Hematopoietic multipotent progenitor cell treated with erythropoietin and hydrocortisone succinate and interleukin-3 and kit ligand, for 17 days (in vitro differentiated cells): ENCODE results near the gene IPP.
"Not testable (repeated sequence)": the region's sequence is repeated elsewhere in the genome, so short reads cannot be mapped to it uniquely, and the experiment has no call there.

Experiments
- DNase-seq: peaks from one replicate; pipeline ENCODE4 v3.0.0-alpha.2; 2015; ENCODE audit warnings: low spot score

IPP gene

DNA sequence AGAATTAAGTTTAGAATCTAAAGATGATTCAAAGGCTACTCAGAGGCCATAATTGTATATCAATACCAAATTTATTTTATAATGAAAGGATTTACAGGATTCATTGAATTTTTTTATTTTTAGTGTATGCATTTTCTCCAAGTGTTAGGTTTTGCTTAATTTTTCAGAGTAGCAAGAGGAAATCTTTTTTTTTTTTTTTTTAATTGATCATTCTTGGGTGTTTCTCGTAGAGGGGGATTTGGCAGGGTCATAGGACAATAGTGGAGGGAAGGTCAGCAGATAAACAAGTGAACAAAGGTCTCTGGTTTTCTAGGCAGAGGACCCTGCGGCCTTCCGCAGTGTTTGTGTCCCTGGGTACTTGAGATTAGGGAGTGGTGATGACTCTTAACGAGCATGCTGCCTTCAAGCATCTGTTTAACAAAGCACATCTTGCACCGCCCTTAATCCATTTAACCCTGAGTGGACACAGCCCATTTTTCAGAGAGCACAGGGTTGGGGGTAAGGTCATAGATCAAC, 10.8 kb downstream of the IPP start:
- DNase-seq, result not testable (repeated sequence)

DNA sequence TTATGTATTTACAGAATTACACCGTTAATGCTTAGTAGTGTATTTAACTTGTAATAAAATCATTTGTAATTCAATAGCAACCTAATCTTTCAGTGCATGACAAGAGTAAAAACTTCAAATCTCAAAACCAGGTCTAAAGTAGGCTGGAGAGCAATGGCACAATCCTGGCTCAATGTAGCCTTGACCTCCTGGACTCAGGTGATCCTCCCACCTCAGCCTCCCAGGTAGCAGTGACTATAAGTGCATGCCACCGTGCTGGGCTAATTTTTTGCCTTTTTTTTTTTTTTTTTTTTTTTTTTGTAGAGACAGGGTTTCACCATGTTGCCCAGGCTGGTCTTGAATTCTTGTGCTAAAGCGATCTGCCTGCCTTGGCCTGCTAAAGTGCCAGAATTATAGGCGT, 11.3 kb downstream of the IPP start:
- DNase-seq, result no peak

DNA sequence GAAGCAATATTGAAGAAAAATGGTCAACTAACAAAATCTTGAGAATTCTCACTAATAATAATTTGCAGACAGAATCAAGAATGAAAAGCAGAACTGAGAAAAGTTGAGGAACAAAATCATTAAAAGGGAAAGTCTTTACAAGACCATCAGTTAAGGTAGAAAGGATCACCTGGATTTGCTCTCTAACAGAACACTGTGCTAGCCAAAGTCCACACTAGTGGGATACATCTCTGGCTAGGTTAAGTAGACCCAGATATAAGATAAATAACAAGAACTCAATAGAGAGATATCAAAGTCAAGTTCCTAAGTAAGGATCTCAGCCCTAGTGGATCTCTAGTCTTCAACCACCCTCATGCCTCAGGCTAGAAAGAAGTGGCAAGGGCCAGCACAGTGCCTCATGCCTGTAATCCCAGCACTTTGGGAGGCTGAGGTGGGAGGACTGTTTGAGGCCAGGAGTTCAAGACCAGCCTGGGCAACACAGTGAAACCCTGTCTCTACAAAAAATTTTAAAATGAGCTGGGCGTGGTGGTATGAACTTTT, 19.6 kb downstream of the IPP start:
- DNase-seq, result no peak

DNA sequence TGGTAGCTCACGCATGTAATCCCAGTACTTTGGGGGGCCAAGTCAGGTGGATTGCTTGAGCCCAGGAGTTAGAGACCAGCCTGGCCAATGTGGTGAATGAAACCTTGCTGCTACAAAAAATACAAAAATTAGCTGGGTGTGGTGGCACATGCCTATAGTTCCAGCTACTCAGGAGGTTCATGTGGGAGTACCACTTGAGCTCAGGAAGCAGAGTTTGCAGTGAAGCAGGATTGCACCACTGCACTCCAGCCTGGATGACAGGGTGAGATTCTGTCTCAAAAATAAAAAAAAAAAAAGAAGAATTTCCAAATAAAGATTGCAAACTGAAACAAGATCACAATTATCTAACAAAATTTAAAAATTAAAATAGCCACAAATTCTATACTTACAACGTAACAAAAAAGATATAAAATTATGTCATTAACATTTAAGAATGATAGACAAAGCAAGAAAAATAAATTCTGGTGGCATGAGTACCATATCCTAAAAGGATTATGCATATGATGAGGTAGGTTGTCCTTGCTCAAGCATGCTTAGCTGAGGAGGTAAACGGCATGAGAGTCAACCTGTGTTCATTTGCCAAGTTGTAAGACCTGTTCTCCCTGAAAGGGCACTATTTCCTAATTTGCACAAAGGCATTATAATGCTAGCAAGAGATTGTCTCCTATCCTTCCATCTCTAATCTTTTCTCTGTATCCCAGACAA, 20.2 kb downstream of the IPP start:
- no peak for DNase-seq

DNA sequence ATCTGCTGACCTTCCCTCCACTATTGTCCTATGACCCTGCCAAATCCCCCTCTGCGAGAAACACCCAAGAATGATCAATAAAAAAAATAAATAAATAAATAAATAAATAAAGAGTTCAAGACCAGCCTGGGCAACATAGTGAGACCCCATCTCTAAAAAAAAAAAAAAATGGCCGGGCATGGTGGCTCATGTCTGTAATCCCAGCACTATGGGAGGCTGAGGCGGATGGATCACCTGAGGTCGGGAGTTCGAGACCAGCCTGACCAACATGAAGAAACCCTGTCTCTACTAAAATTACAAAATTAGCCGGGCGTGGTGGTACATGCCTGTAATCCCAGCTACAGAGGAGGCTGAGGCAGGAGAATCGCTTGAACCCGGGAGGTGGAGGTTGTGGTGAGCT, 24.4 kb downstream of the IPP start:
- not testable (repeated sequence) for DNase-seq

DNA sequence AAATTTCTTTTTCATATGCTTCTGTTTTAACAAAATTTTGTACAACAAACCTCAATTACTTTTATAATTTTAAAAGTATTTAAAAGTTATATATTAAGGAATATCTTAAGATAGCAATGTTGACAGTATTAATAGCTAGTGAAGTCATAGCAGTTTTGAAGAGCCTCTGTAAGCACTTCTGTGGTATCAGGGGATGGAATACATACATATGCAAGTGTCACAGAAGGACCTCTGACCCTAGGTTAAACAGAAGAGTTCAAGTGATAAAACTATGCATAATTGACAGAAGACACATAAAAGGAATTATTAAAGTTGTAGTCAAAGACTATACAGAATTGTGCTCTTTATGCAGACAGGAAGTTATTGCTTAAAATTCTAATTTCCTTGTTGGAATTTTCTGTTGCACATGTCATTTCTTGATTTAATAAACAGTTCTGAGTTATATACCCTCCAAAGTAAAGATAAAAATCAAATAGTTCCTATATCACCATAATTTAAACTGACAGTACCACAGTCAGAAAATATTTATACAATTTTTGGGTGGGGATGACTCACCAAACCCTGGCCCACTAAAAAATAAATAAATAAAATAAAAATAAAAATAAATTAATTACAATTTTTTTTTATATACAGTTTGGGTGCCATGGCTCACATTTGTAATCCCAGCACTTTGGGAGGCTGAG, 27.1 kb downstream of the IPP start:
- DNase-seq, result no peak

DNA sequence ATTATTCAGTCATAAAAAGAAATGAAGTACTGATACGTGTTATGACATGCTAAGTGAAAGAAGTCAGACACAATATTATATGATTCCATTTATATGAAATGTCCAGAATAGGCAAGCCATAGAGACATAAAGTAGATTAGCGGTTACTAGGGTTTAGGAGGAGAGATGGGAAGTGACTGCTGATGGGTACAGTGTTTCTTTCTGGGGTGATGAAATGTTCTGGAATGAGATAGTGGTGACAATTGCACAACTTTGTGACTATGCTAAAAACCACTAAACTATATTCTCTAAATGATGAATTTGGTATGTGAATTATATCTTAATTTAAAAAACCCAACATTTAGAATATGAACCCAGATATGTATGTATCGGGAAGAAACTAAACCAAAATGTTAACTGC, 27.6 kb downstream of the IPP start:
- no peak for DNase-seq

DNA sequence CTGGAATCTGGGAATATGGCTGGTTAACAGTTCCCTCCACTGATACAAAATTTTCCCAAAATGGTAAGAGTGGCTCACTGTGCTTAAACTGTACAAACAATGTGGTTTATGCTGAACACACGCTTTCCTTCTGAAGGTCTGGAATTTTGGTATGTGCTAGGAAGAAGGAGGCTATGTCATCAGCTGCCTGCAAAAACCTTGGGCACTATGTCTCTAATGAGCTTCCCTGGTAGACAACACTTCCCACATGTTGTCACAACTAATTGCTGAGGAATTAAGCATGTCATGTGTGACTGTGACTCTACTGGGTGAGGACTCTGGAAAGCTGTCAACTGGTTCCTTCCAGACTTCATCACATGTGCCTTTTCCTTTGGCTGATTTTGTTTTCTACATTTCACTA, 29.2 kb downstream of the IPP start:
- DNase-seq, result no peak

DNA sequence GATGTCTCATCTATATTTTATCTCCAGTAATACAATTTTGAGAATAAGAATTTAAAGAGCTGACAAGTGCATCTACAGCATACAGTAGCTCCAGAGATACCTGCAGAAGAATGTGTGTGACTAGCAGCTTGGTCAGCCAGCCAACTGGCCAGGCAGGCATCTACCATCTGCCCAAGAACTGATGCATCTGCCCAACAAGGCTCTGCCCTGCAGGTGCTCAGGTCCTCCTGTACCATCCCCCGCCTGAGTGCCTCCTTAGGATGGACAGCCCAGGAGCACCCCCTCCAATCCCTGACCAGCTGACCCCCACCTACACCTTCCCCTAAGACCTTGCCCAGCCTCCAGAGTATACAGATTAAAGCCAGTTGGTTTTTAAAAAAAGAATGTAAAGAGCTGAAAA, 32.2 kb downstream of the IPP start:
- no peak for DNase-seq

DNA sequence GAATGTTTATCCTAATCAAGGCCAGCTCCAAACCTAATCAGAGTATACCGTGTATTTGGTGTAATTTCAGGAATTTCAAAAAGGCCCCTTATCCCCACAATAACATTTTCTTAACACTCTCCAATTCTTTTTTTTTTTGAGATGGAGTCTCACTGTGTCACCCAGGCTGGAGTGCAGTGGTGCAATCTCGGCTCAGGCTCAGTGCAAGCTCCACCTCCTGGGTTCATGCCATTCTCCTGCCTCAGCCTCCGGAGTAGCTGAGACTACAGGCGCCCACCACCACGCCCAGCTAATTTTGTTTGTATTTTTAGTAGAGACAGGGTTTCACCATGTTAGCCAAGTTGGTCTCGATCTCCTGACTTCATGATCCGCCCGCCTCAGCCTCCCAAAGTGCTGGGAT, 33.1 kb downstream of the IPP start:
- not testable (repeated sequence) for DNase-seq

DNA sequence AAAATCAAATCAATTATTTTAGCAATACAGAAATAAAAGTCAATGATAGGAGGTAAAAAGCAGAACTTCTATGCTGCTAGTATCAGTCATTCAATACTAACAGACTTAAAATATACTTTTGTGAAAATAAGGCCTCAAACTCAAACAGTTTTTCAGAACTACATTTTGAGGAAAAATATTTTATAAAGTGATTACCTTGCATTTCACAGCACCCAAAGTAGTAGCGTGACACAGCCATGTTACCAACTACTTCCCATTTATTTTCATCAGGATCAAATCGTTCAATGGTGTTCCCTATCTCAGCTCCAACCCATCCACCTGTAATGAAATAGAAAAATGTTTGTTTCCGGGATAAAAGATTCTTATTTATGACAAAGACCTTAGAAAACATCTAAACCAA, 33.8 kb downstream of the IPP start:
- DNase-seq, result no peak

DNA sequence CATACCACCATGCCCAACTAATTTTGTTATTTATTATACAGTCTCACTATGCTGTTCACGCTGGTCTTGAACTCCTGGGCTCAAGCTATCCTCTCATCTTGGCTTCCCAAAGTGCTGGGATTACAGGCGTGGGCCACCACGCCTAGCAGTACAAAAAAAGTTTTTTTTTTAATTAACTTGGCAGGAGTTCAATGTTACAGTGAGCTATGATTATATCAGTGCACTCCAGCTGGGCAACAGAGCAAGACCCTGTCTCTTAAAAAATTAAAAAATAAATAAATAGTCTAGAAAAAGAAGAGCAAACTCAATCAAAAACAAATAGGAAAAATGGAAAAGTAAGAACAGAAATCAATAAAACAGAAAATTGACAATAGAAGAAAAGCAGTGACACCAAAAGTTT, 36.7 kb downstream of the IPP start:
- DNase-seq, result no peak

DNA sequence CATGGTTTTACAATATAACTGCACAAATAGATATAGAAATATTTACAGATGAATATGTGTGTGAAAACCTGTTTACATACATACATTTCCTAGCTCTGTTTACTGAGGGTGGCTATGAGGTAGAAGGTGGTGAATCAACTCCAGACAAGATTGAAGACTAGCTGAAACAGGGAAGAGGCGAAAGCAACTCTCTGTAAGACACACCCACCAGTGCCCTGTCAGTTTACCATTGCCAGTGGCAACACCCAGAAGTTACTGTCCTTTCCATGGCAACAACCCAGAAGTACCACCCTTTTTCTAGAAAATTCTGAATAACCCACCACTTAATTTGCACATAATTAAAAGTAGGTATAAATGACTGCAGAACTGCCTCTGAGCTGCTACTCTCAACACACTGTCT, 45.8 kb downstream of the IPP start:
- DNase-seq, result no peak

DNA sequence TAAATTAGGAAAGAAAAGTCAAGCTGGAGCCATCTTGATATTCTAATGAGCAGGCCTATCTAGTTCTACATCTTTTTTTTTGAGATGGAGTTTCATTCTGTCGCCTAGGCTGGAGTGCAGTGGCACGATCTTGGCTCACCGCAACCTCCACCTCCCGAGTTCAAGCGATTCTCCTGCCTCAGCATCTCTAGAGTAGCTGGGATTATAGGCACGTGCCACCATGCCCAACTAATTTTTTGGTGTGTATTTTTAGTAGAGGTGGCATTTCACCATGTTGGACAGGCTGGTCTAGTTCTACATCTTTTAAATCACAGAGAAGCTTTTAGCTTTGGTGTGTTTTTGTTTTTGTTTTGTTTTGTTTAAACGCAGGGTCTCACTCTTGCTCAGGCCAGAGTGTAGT, 55.6 kb downstream of the IPP start:
- DNase-seq, result no peak

DNA sequence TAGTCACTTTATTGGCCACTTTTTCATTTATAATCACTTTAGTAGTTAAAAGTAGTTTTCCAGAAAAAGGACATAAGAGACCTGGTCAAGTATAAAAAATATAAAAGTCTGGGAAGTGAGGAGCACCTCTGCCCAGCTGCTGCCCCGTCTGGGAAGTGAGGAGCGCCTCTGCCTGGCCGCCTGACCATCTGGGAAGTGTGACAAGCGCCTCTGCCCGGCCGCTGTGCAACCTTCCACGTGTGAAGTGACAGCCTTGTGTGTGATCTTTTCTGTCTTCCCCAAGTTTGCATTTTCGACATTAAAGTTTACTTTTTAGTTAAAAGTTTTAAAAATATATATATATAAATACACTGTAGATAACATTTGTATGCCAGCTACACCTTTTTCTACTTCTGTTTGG, 56.6 kb downstream of the IPP start:
- not testable (repeated sequence) for DNase-seq

DNA sequence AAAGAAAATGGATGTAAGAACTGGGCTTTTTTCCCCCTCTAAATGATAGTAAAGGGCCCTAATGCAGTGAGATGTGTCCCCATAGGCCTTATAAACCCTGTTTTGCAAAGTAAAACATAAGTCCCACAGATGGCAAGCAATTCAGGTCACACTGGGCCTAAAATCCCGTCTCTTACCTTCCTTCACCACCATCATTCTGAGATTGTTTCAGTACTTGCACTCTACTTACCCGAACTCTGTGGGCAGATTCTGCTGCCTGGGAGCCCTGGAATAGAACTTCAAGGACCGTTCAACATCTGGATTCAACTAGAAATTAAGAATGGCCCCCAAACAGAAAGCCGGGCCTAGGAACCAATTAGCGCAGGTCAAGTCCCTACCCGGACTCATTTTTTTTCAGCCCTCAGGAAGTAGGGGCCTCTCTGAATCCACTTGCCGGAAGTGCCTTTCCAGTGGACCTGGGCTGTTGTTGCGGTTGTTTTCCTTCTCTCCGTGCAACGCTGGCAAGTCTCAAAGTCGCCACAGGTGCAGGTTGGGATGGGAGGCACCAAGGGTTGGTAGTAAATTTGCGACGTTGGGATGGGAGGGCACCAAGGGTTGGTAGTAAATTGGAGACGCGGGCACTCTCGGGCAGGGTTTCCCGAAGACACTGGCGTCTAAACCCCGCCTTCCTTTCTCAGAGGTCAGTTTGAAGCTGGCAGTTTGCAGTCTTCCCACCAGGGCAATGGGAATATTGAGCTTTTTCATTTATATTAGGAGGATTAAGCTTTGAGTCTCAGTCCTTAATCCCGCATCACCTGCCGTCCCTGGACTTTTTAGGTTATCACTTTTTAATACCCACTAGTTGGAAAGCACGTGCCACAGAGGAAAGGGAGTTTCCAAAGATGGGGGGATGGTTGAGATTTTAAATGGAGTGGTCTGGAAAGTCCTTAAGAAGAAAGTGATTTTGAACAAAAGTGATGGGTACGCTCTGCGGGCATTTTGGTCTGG, 62.4 kb downstream of the IPP start, which contains the start of gene TMEM69:
Gene TMEM69 (plus strand): TSS at position 428 of the 987 bp plus-strand sequence. CDS start 2,888 bp downstream, outside the sequence.
- peak; percentile 94 for DNase-seq

DNA sequence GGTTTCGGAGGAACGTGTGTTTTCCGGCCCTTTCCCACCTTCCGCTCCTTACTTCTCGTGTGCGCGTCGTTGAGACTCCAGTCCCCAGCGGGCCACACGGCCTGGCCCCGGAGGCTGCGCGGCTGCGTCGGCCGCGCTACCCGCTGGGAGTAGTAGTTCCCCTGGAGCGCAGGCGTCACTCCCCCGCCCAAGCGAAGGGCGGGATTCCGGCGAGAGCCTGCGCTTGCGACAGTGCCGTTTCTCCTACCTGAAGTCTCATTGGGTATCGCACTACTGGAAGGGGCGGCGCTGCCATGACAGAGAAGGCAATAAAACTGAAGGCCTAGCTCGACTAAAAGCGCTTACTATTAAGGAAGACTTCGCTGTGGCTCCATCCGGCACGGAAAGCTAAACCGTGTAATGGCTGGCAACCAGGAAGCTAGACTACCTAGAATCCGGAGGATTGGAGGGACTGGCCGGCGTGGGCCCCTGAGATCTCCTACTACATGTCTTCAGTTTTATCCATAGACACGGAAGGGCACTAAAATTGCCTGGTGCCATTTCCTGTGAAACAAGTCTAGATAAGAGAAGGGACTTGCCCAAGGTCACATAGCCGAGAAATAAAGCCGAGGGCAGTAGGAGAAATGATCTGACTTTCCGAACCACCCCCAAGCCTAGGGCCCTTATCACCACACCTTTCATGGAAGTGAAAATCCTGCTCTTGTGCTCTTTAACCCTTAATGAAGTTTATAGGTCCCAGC, 63.3 kb downstream of the IPP start:
- peak; percentile 98 for DNase-seq

DNA sequence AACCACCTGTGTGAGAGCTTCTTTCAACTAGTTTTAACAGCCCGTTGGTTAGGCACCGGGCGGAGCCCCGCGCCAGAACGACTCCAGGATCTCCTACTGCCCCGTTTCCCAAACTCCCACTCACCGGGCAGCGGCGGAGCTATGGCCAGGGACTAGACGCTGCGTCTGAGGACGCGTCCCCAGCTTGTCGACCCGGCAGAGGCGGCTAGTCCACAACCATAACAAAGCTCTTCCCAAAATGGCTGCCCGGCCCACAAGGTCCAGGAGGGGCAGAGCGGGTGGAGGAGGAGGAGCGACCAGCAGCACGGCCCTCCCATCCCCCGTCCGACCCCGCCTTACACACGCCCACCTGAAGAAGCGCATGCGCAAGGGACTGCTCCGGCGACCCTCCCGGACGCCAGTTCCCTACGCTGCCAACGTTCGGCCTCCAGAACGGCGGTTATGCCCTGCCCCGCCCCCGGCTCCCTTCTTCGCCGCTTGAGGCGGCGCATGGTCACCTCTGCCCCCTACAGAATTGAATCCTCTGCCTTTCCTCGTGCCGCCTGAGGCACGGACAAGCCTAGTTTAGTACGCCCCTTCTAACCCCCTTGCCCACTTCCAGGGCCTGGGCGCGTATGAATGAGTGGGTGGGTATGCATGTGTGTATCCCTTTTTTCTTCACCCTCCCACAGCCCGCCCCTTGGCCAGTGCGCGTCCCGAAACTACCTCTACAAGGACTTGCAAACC, 64.0 kb downstream of the IPP start, which contains the start of gene GPBP1L1:
Gene GPBP1L1 (minus strand): TSS at position 246 of the 726 bp plus-strand sequence. CDS start 27,446 bp downstream, outside the sequence.
- DNase-seq, result peak; percentile 96

DNA sequence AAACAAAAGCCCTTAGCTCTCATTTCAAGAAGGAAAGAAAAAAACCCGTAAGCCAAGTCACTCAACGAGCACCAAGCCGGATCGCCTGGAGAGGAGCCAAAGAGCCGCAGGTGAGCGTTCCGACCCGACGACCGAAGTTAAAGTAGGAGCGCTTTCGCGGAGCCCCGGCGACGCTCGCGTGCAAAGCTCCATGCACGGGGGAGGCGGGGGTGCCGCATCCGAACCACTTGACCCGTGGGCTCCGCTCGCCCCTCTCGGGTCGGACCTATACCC, 64.5 kb downstream of the IPP start:
- peak; percentile 89 for DNase-seq

DNA sequence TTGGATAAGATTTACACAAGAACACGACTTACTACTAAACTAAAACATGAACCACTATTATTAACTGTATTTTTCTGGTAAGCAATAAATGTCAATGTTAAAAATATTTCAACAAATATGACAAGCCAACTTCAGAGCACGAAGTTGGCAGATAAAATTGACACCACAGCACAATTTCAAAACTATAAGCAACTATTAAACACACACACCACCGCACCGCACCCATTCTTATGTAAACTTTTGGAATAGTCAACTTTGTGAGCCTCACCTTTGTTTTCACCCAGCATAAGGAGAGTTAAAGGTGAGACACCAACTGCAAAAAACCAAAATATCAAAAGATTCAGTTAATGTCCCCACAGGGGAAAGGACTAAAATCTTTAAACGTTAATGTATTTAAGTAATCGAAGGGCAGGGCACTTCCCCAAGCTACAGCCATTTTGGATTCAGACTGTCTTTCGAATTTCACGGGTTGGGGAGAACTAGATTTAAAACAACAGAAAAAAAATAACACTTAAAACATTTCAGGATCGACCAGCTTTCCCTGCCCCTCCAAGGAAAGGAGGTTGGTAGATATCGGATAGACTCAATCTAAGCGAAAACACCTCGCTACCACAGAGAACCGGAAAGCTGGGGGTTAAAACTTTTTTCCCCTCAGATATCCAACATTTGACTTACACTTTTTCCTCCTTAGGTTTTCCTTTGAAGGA, 65.0 kb downstream of the IPP start:
- DNase-seq, result no peak
